ENCODE data around the gene PRRG4. TPM values are rescaled to one million over a fixed set of nuclear protein-coding genes. Genes with fewer than 3 reads are reported as not detected.
A peak's percentile ranks its signal among the peaks of the same experiment; 100 is the strongest.

PRRG4 gene
- total RNA-seq, 6 donors from 2014 or later: 5.2 to 33.6 (median 9.6) TPM

DNA sequence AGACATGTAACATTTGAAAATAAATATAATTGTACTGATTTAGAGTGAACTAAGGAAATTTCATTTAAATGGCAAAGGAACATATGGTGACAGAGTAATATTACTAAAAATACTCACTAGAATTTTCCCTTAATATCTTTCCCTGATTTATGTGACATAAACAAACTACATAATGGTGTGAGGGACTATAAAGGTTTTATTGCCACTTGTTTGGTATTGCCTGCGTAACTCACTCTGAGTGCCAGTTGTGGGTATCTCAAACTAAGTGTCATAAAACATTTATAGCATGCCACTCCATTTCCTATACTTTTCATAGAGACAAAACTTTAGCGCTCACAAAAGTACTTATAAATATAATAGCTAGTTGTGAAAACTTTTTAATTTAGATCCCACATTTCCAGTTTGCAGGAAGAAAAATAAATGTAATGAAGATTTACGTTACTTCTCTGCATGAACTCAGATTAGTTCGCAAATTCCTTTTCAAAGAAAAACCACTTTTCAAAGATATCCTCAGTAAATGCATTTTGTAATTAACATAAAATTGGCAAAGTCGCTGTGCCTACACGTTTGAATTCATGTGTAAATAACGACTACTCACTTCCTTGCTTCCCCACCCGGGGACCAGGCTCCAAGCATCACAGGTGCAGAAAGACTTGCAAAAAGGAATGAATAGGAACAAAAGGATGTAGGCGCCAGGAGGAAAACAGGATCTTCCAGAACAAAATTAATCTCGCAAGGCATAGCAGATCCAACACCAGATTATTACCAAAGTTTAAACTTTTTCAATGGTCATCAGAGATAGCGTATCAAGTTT lies 61.3 kb downstream of the PRRG4 start:
- H3K27me3 ChIP-seq: no peaks in the 10 kb centered on the region
- peaks cover 12 to 22% (median 19%) of the 10 kb centered on the region in 4 donors for H3K4me1 ChIP-seq
- no peak overlapping the region for H3K27ac ChIP-seq
- H3K4me3 ChIP-seq: no peak overlapping the region
- H3K9me3 ChIP-seq: no peaks in the 10 kb centered on the region
- ATAC-seq (ENCODE audit: low FRiP score in 2 of 2) (no peak), DNase-seq (no peak)
- 65 to 70% methylated on average over 11 of the region's 11 CpGs for WGBS, 2 donors
- no peak for TF ChIP-seq POLR2A (IDR thresholded peaks at IDR 0.05)
- TF ChIP-seq POLR2AphosphoS5 (IDR thresholded peaks at IDR 0.05): no peak
- no peak for TF ChIP-seq EP300 (IDR thresholded peaks at IDR 0.05)
- TF ChIP-seq, protein P1, sequence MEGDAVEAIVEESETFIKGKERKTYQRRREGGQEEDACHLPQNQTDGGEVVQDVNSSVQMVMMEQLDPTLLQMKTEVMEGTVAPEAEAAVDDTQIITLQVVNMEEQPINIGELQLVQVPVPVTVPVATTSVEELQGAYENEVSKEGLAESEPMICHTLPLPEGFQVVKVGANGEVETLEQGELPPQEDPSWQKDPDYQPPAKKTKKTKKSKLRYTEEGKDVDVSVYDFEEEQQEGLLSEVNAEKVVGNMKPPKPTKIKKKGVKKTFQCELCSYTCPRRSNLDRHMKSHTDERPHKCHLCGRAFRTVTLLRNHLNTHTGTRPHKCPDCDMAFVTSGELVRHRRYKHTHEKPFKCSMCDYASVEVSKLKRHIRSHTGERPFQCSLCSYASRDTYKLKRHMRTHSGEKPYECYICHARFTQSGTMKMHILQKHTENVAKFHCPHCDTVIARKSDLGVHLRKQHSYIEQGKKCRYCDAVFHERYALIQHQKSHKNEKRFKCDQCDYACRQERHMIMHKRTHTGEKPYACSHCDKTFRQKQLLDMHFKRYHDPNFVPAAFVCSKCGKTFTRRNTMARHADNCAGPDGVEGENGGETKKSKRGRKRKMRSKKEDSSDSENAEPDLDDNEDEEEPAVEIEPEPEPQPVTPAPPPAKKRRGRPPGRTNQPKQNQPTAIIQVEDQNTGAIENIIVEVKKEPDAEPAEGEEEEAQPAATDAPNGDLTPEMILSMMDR (IDR thresholded peaks at IDR 0.05): no peak
- no peaks in the 10 kb centered on the region for H3K36me3 ChIP-seq

DNA sequence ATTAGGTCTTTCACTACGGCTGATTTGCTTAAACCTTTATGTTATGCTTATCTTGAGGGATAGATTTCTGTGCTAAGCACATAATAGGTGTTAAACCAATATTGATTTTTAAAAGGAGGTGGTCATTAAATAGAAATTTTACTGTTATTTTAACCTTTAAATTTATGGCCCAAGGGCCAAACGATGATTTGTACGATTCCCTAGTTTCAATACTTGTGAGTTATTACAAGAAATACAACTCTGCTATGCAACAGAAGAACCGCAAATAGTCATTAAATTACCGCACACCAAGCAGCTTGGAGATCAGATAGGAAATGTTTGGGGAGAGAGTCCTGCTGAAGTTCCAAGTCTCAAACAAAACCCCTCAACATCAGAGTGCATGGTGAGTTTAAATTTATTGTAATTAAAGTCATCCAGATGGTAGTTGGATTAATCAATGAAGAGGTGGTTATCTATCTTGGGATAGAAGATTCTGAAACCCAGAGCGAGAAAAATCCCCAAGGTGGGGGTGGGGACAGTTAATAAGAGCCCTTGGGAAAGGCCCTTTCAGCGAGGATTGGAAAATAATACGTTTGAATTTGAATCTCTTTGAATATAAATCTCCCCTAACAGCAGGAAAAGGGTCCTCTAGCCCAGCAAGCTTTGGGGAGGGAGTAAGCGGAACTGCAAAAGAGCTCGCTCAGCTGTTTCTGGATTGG lies 62.1 kb downstream of the PRRG4 start:
- Histone ChIP-seq H3K9me3 (no peaks in the 10 kb centered on the region), H3K4me1 (peaks cover 12 to 22% (median 19%) of the 10 kb centered on the region in 4 donors), H3K4me3 (peak overlapping the region; percentile 82 to 99 (median 94)), H3K27ac (peak overlapping the region; percentile 91 to 97 (median 94)), H3K36me3 (no peaks in the 10 kb centered on the region), H3K27me3 (no peaks in the 10 kb centered on the region)
- DNase-seq (no peak), ATAC-seq (ENCODE audit: low FRiP score in 2 of 2) (no peak)
- WGBS, 2 donors: 17% methylated on average over 10 of the region's 10 CpGs
- no peak for TF ChIP-seq EP300 (IDR thresholded peaks at IDR 0.05)
- TF ChIP-seq, protein P1 (IDR thresholded peaks at IDR 0.05): no peak
- no peak for TF ChIP-seq POLR2A (IDR thresholded peaks at IDR 0.05)
- TF ChIP-seq POLR2AphosphoS5 (IDR thresholded peaks at IDR 0.05): no peak

DNA sequence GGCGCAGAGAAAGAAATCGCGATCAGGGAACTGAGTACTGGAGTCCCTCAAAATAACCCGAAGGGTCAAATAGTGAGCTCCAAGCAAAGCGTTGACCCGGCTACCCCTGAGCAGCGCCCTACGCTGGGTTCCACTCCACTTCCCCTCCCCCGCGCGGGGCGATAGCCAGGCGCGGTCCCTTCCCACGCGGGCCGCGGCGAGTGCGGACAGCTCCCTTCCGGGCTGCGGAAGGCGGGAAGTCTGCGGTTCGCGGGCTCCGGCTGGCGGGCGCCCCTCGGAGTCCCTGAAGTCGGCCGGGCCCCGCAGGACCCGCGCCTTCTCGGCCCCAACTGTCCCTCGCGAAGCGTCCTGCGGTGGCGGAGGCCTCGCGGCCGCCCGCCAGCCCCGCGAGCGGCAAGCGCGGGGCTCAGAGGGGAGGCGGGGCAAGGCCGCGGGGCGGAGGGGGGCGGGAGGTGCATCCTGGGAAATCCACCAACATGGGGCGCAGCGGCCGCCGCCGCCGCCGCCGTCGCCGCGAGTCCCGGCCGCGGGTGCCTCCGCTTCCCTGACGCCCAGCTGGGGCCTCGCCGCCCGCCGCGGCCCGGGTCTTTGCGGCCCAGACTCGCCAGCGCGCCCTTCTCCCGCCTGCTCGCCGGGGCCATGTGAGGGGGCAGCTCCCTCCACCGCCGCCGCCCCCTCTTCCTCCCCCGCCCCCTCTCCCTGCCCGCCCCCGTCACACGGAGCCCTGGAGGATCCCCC lies 62.8 kb downstream of the PRRG4 start, which contains the start of gene QSER1:
Gene QSER1, plus strand, starts transcription at position 457 of the 738 bp plus-strand sequence. CDS start 315 bp downstream, outside the sequence.
- no peak for TF ChIP-seq EP300 (IDR thresholded peaks at IDR 0.05)
- TF ChIP-seq POLR2A (IDR thresholded peaks at IDR 0.05): peak in 3 of 4 donors; percentile 62 to 82 (median 62)
- TF ChIP-seq POLR2AphosphoS5 (IDR thresholded peaks at IDR 0.05): peak; percentile 56 to 76
- TF ChIP-seq, protein P1 (IDR thresholded peaks at IDR 0.05): peak in 1 of 6 experiments; percentile 6
- Histone ChIP-seq H3K4me3 (peak within 1 kb of the TSS; percentile 82 to 99 (median 94)), H3K27me3 (no peaks in the 10 kb centered on the region), H3K27ac (peak within 1 kb of the TSS; percentile 91 to 97 (median 94)), H3K36me3 (no peaks in the 10 kb centered on the region), H3K4me1 (peaks cover 12 to 22% (median 19%) of the 10 kb centered on the region in 4 donors), H3K9me3 (no peaks in the 10 kb centered on the region)
- ATAC-seq (ENCODE audit: low FRiP score in 2 of 2) (peak; percentile 76 to 92), DNase-seq (peak; percentile 72 to 95)
- WGBS, 2 donors: 0 to 1% methylated on average over 19 to 60 of the region's 91 CpGs

DNA sequence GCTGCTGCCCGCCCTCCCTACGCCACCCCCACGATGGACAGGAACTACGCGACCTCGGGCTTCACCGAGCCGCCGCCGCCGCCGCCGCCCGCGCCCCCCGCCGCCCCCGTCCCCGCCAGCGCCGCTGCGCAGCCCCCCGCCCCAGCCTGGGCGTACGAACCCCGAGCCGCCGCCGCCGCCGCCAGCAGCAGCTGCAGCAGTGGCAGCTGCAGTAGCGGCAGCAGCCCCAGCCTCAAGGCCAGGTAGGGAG lies 63.3 kb downstream of the PRRG4 start:
- H3K27ac ChIP-seq: peak overlapping the region; percentile 91 to 97 (median 94)
- H3K4me3 ChIP-seq: peak overlapping the region; percentile 82 to 99 (median 94)
- TF ChIP-seq EP300 (IDR thresholded peaks at IDR 0.05) (no peak), POLR2A (IDR thresholded peaks at IDR 0.05) (no peak), POLR2AphosphoS5 (IDR thresholded peaks at IDR 0.05) (no peak)
- TF ChIP-seq, protein P1 (IDR thresholded peaks at IDR 0.05): no peak
- DNase-seq: no peak
- ATAC-seq (ENCODE audit: low FRiP score in 2 of 2): no peak
- WGBS, 2 donors: no CpG with 5 or more reads among the region's 32 CpGs
- H3K4me1 ChIP-seq: peaks cover 12 to 22% (median 19%) of the 10 kb centered on the region in 4 donors
- no peaks in the 10 kb centered on the region for H3K36me3 ChIP-seq
- H3K9me3 ChIP-seq: no peaks in the 10 kb centered on the region
- no peaks in the 10 kb centered on the region for H3K27me3 ChIP-seq
